Measurements from ENCODE around the gene PWP1.
A peak's percentile ranks its signal among the peaks of the same experiment; 100 is the strongest.
"Not testable (repeated sequence)": the region's sequence is repeated elsewhere in the genome, so short reads cannot be mapped to it uniquely, and the experiment has no call there.

PWP1 gene

DNA sequence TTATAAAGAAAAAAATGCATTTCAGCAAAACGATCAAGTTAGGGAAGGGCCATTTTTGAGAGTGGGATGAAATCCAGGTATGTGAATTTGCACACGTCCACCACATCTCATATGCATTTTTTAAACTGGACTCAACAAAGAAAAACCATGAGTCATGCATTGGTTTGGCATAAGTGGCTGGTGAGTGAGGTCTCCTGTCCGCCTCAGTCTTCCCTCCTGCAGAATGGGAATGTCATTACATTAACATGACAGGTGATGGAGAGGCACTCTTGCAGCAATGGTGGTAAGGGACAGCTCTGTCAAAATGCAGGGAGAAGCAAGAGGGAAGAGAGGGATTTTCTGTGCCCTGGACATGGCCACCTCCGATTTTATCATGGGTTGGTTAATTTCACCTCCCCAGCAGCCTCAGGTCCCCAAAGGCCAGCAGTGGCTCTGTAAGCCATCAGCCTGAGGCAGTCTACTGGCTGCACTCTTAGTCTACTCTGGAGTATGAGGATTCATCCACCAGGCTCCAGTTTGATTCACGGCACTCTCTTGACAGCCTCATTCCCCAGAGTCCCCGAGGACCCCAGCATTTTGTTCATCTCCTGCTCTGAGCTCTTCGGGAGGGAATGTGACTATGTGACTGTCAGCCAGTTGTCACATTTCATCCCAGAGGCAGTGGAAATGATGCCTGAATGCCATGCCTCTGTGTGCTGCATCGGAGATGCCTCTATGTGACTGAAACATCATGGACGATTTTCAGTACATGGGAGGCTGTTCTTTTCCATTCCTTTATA is 17.1 kb upstream of the PWP1 start:
- no peak for DNase-seq

DNA sequence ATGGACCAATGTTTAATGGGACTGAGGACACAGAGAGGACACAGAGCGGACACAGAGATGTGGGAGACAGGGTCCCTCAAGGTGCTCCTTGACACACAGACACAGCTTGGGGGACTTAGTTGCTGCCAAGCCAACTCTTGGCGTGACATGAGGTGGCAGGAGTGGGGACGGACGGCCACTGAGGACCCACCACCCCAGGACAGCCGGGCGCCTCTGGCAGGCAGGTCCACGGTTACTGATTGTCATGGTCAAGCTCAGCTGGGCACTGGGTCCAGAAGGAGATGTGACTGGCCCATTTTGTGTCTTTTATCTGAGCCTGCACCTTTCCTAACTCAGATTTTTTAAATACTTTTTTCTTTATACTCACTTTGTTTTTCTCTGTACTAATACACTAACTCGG is 15.7 kb upstream of the PWP1 start:
- DNase-seq, result no peak

DNA sequence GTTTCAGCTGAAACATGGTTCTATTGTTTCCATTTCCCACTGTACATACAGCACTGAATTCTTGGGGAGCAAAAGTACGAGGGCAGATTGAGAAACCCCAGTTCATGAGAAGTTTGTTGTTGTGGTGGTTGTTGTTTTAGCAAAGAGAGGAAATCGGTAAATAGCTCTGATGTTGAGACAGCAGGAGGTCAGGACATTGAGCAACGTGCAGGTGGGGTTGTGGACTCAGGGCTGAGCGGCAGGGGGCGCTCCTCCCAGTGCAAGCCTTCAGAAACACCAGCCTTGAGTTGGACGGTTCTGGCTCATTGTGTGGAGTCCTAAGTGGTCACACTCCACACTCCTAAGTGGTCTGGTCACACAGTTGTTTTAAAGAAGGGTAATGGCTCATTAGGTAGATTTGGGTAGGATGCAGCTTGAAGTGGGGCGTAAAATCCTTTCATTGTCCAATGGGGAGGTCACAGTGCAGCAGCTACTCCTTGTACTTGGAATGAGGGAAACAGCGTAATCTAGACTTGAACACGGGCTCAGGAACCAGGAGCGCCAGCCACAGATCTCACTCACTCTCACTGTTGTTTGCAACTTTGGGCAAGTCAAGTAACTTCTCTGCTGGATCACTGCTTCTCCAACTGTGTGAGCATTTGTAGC is 14.5 kb upstream of the PWP1 start:
- DNase-seq, result no peak

DNA sequence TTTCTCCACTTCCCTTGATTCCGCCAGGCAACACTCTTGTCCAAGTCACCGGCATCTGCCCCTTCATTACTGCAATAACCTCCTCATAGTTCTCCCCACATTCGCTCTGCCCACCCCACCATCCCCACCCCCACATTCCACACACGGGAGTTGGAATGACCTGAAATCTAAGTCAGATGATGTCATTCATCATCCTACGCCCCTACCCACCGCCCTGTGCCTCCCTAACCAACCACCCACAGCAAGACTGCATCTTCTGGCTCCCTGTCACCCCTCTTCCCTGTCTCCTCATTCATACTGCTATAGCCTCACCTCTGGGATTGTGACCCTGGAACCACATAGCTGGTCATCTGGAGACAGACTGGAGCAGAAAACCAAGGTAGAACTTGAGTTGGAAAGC is 7.9 kb upstream of the PWP1 start:
- no peak for DNase-seq

DNA sequence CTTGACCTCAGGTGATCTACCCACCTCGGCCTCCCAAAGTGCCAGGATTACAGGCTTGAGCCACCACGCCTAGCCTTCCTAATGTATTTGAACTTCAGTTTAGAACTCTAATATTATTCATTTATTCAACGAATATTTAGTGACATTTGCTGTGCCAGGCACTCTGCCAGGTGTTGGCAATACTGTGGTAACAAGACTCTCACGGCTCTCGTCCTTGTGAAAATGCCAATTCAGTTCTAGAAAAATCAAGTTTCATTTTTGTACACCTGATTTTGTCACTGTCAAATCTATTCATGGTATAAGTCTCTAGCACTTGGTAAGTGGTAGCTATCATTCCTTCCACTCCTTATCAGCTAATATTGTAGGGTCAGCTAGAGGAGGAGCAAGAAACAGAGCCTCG is 6.3 kb upstream of the PWP1 start:
- no peak for DNase-seq

DNA sequence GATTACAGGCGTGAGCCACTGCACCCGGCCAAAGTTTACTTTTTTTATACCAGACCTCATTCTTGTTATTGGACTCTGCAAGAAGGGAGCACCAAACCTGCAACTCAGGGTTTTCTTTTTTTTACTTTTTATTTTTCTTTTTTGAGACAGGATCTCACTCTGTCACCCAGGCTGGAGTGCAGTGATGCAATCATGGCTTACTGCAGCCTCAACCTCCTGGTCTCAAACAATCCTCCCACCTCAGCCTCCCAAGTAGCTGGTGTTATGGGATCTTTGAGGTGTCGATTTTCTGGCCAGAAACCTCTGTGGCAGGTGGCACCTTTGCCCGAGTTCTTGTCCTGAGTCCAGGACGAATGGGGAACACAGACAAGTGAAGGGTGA is 4.2 kb upstream of the PWP1 start:
- DNase-seq, result no peak

DNA sequence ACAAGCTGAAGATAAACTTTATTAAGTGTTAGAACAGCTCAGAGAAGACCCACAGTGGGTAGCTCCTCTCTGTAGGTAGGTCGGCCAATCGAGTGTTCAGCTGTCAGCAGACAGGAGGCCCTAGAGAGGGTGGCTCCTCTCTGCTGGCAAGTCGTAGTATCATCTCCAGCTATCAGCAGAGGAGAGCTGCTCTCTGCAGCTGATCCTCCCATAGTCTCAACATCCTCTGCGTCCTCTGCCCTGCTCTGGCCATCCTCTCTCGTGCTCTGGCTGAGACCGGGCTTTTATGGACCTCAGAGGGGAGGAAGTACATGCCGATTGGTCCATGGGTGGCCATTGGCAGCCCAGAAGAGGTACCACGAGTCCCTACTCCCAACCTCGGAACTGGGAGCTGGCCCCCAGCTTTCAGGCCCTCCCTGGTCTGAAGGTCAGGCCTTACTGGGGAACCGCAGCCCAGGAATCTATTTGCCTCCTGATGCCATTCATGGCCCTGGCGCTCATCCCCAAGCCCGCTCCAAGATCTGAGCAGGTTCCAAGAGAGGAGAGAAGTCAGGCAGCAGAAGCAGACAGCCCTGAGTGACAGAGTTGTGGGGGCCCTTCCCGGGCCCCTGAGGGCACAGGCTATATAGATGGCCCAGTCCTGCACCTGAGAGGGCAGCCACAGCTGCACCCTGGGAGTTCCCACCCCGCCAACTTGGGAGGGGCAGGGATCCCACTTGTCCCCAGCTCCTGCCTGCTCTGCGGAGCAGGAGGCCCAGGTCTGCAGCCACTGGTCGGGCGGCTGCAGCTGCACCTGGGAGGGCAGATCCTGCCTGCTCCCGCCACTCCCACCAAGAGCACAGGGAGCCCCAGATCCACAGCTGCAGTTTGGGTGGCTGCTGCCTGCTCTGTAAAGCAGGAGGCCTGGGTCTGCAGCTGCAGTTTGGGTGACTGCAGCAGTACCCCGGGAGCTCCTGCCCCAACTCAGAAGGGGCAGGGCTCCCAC is 3.5 kb upstream of the PWP1 start:
- no peak for DNase-seq

DNA sequence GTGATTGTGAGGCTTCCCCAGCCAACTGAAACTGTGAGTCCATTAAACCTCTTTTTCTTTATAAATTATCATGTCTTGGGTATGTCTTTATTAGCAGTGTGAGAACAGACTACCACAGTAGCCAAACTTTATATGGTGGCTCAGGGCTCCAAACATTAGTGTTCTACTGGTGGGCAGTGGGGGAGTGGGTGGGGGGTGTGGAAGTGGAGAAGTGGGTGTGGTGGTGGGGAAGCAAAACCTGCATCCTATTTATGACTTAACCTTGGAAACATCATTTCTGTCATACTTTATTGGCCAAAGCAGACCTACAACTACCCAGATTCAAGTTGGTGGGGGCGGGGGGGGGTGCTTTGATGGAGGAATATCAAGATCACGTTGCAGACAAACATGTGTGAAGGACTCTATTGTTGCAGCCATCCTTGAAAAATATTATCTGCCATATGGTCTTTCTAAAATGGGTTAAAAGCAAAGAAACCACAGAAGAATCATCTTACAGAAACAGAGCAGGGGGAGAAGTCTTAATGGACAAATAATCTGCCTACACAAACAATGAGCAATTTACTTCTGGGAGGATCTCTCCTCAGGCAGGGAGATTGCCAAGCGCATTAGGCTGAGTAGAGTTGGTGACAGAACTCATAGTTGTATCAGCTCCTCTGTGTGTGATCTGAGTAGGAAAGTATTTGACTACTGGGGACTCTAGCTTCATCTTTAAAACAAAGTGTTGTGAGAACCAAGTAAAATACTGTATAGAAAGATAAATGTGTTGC is 1.4 kb upstream of the PWP1 start:
- peak; percentile 70 for DNase-seq

DNA sequence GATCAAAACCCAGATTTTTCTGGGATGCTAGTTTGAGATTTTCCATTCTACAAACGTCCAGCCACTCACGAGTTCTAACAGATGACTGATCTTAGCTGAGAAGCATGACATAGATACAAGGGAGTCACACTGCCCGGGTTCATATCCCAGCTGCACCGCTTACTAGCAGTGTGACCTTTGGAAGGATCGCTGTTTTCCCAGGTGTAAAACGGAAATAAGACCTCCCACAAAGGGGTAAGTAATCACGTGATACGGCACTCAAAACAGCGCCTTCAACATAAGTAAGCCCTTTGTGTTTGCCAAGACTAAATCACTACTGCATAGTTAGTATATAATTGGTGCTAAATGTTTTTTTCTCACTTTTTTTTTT is 624 bp upstream of the PWP1 start:
- peak; percentile 36 for DNase-seq

DNA sequence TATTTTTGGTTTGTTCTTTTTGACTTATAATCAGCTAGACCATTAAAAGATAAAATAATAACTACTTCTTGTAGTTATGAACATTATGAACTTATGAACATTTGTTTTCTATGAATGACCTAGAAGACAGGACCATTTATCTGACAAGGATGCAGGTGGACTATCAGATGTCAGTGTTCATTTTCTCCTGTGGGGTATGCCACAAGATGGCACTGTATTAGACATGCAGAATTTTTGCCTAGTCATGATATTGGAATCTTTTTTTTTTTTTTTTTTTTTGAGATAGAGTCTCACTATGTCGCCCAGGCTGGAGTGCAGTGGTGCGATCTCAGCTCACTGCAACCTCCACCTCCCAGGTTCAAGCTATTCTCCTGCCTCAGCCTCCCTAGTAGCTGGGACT is 10.2 kb downstream of the PWP1 start:
- peak; percentile 17 for DNase-seq

DNA sequence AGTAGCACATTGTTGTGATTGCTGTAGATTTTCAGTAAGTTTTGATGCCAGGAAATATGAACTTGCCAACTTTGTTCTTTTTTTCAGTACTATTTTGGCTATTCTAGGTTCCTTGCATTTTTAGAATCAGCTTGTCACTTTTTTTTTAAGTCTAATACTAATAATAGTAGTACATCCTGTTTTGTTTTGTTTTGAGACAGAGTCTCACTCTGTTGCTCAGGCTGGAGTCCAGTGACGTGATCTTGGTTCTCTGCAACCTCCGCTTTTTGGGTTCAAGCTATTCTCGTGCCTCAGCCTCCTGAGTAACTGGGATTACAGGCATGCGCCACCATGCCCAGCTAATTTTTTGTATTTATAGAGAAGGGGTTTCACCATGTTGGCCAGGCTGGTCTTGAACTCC is 16.5 kb downstream of the PWP1 start:
- DNase-seq, result no peak

DNA sequence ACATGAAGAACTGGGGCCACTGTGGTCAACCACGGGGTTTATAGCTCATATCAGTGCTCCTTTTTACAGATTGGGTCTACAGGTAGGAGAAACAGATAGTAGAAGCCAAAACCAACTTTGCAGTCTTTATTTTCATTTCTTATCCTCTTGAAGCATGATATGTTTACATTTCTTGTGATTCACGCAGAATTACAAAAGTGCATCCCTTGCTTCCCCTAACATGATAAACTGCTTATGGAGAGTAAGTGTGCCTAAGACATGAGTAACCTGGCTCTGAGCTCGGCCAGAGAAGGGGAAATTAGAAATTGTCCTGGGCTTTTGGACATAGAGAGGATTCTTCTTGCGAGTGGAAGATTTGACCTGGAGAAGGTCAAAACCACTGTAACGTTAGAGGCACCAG is 18.4 kb downstream of the PWP1 start:
- no peak for DNase-seq

DNA sequence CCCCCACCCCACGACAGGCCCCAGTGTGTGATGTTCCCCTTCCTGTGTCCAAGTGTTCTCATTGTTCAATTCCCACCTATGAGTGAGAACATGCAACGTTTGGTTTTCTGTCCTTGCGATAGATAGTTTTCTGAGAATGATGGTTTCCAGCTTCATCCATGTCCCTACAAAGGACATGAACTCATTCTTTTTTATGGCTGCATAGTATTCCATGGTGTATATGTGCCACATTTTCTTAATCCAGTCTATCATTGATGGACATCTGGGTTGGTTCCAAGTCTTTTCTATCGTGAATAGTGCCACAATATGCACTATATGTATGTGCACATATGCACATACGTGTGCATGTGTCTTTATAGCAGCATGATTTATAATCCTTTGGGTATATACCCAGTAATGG is 19.9 kb downstream of the PWP1 start:
- not testable (repeated sequence) for DNase-seq

DNA sequence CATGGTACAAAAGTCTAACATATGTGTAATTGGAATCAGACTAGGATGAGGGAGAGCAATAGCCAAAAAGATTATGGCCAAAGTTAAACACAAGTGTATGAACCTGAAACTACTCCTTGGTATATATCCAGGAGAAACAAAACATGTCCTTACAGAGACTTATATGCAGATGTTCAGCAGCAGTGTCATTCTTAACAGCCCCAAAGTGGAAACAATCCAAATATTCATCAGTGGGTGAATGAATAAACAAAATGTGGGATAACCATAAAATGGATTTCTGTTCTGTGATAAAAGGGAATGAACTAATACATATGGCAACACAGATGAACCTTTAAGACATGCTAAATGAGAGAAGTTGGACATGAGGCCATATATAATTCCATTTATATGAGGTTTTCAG is 30.2 kb downstream of the PWP1 start:
- no peak for DNase-seq

DNA sequence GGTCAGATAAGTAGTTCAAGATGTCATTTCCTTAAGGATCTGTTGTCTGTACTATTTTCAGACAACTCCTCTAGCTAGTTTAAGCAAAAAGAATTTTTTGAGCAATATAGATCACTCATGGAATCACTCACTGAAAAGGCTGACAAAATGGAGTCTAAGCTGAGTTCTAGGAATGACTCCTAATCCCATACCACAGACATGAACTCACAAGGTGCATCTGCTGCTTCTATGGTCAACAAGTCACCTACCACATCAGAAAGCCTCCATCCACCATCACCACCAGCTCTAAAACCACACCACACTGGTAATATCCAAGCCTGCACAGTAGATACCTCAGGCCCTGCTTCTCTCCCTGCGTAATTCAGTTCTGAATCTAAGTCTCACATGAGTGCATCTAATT is 33.0 kb downstream of the PWP1 start:
- no peak for DNase-seq

DNA sequence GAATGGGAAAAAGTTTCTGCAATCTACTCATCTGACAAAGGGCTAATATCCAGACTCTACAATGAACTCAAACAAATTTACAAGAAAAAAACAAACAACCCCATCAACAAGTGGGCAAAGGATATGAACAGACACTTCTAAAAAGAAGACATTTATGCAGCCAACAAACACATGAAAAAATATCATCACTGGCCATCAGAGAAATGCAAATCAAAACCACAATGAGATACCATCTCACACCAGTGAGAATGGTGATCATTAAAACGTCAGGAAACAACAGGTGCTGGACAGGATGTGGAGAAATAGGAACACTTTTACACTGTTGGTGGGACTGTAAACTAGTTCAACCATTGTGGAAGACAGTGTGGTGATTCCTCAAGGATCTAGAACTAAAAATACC is 41.7 kb downstream of the PWP1 start:
- not testable (repeated sequence) for DNase-seq

DNA sequence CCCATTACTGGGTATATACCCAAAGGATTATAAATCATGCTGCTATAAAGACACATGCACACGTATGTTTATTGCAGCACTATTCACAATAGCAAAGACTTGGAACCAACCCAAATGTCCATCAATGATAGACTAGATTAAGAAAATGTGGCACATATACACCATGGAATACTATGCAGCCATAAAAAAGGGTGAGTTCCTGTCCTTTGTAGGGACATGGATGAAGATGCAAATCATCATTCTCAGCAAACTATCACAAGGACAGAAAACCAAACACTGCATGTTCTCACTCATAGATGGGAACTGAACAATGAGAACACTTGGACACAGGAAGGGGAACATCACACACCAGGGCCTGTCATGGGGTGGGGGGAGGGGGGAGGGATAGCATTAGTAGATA is 42.1 kb downstream of the PWP1 start:
- DNase-seq, result not testable (repeated sequence)

DNA sequence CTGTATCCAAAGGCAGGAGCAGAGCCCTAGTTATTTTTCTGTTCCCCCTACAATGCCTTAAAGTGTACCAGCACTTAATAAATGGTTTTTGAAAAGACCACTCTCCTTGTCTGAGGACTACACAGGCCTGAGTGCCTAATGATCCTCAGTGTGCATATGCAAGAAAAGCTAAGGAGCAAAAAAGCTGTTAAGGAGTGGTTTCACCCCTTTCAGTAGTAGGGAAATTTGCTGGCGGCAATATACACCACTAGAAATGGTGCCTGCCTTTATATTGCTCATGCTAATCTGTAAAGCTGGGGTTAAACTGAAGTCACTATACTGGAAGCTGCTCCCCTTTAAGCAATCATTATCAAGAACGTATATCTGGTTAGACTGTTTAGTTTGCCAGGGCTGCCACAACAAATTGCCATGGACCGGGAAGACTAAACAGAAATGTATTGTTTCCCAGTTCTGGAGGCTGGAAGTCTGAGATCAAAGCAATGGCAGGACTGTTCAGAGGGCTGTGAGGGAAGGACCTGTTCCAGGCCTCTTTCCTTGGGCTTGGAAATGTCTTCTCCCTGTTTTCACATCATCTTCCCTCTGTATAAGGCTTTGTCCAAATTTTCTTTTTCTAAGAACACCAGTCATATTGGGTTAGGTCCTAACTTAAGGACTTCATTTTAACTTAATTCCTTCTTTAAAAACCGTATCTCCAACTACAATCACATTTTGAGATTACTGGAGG is 45.2 kb downstream of the PWP1 start:
- no peak for DNase-seq

DNA sequence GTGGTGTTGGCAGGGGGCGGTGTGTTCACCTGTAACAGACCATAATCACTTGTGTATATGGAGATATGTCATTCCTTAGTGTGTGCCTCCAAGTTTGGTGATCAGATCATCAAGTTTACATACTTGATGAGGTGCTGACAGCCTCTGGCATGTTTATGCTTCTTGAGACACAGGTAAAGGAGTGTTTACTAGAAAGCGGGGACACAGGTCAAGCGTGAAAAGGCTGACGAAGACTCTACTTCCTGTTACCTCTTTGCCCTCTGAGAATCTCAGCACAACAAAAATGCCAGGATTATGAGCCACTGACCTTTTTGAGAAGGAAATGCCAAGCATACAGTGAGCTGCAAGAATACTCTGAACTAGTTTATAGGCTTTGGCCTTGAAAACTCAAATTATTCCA is 45.8 kb downstream of the PWP1 start:
- DNase-seq, result no peak

DNA sequence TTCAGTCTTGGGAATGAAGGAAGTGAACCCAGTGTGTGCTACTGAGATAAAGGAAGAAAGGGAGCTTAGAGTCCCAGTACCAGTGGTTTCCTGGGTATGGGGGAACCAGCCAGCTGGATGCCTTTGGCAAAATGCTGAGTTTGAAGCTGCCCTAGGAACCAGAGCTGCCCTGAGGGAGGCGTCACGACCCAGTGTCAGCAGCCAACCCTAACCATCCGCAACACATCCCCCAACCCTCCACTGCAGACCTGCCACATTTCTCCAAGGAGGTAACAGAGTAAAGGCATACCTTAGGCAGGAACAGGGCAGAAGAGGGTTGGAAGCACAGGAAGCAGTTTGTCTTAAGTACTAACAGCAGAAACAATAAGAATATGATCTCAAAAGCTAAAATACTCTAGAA is 46.8 kb downstream of the PWP1 start:
- DNase-seq, result no peak

DNA sequence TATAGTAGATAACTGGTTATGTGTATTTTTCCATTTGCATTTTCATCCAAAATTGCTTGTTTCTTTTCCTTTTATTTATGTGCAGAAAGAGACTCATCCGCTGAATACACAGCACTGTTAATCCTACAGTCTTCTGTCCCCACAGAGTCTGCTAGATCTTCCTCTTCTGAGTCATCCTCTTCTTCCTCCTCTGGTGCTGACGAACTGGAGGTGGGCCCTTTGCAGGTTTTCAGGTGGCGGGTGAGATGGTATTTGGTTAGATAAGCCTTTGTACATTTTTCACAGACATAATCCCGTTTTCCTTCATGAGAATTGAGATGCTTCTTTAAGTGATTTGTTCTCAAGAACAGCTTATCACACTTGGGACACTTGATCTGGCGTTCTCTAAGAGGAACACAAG is 48.5 kb downstream of the PWP1 start:
- no peak for DNase-seq

DNA sequence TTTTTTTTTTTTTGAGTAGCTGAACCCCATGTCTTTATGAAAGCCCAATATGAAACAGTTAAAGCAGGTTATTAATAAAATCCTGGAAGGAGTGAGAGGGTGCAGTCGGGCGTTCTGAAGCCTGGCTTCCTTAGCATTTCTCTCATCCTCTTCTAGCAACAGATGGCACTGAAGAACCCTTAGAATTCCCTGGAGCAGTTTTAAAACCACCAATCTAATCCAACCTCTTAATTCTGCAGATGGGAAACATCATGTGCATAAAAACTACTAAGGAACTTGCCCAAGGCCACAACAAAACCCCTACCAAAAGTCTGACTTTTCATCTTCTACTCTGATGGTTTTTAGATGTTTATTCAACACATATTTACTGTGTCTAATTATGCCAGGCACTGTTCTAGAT is 50.2 kb downstream of the PWP1 start:
- DNase-seq, result no peak

Data from fibroblast of skin of right biceps (primary cell).